Stimulated activated CD8-positive, alpha-beta memory T cell treated with anti-CD3 and anti-CD28 coated beads, Interleukin-12 subunit alpha, Interleukin-12 subunit beta, amount 100 ng/mL, for 24 hours (primary cell): ENCODE results near the gene TSC22D1.
"Not testable (repeated sequence)": the region's sequence is repeated elsewhere in the genome, so short reads cannot be mapped to it uniquely, and the experiment has no call there.

Source experiments
- DNase-seq: peaks from one replicate; pipeline ENCODE4 v3.0.0-alpha.2; 2020; ENCODE audit errors: extremely low read depth

Gene TSC22D1

DNA sequence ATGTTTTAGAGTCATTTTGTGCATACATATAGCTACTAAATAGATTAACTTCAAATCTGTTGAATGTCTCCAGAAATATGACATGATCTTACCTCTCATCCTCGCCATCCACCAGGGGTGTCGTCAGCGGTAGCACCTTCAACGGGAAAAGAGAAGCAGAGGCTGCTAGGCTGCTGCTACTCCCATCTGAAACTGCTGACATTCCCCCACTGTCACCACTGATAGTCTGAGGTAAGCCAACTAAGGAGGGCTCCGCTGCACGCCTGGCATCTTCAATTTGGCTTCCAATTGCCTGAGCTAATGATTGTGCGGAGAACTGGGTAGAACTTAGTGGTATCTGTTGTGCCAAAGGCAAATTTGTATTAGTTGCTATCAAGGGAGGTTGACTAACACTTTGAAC, 3.1 kb downstream of the TSC22D1 start:
- no peak for DNase-seq

GRCh38 chr13:44566601-44567000, 9.5 kb downstream of the TSC22D1 start:
- no peak for DNase-seq

GRCh38 chr13:44565881-44566280, 10.2 kb downstream of the TSC22D1 start:
- no peak for DNase-seq

DNA sequence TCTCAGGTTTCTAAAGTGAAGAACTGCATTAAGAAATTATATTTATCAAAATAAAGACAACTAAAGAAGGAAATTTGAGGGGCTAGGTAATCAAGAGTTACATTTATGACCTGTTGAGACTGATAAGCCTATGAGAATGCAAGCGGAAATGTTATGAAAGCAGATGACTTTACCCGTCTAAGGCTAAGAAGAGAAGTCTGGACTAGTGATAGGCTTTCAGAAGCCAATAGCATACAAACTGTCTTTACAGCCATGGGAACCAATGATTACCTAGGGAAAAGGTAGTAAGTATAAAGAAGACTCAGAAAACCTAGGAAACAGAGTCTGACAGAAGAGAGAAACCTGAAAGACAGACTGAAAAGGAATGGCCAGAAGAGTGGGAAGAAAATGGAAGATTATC, 11.2 kb downstream of the TSC22D1 start:
- DNase-seq, result no peak

DNA sequence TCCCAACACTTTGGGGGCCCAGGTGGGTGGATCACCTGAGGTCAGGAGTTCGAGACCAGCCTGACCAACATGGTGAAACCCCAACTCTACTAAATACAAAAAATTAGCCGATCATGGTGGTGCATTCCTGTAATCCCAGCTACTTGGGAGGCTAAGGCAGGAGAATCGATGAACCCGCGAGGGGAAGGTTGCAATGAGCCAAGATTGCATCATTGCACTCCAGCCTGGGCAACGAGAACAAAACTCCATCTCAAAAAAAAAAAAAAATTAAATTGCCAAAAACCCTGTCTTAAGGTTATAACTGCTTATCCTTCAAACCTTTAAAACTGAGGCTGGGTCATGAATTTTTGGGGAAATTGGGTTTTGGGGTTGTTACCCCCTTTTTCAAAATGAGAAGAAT, 13.3 kb downstream of the TSC22D1 start:
- DNase-seq, result not testable (repeated sequence)

GRCh38 chr13:44561351-44561750, 14.8 kb downstream of the TSC22D1 start:
- DNase-seq, result no peak

DNA sequence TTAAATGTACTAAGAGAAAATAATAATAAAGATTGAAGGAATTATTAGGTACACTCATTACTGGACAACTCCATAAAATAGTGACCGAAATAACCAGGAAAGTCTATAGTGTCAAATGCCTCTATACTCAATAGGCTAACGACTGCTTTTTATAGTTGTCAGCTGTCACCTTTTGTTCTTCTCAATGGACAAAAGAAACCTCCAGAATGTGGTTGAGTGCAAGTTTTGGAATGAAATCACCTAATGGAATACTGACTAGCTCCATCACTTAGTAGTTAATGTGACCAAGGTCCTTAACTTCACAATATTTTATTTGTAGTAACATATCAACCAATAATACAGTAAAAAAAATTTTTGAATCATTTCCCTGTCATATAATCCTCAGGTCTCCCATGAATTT, 18.1 kb downstream of the TSC22D1 start:
- no peak for DNase-seq

GRCh38 chr13:44555207-44555606, 20.9 kb downstream of the TSC22D1 start:
- no peak for DNase-seq

DNA sequence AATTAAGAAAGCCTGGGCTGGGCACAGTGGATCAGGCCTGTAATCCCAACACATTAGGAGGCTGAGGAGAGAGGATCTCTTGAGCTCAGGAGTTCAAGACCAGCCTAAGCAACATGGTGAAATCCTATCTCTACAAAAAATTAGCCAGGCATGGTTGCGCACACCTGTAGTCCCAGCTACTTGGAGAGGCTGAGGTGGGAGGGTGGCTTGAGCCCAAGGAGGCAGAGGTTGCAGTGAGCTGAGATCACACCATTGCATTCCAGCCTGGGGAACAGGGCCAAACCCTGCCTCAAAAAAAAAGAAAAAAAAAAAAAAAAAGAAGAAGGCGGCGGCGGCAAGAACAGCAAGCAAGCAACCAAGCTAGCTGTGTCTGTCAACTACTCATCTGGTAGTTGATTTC, 26.7 kb downstream of the TSC22D1 start:
- DNase-seq, result no peak

GRCh38 chr13:44546164-44546563, 30.0 kb downstream of the TSC22D1 start:
- no peak for DNase-seq

DNA sequence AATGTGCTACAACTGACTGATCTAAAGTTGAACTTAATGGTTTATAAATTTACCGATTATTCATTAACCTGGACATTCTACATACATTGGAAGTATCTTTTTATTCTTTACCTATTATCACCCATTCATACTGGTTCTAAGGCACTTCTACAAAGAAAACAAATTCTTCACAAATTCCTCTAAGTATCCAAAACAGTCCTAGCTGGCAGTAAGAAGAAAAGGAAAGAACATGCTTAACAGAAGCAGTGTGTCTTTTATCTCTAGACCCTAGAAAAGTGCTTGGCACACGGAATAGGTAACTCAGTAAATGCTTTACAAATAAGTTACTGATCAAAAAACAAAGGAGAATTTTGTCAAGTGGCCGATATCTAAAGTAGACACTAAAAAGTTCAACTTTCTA, 32.8 kb downstream of the TSC22D1 start:
- no peak for DNase-seq

DNA sequence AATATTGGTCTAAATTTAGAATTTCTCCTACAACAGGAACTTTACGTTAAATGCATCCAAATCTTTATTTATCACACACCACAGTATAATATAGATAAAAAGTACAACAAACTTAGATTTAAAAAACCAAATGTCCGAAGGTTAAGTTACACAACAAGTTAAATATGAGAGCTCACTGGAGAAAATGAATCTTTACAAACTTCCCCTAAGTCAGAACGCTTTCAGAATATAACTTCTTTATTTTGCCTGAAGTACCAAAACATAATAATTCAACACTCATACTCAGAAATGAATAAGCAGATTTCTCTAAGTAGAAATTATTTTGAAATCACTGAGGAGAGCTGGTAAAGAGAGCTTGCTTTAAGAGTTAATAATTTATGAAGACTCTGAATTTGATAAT, 33.8 kb downstream of the TSC22D1 start:
- DNase-seq, result no peak

DNA sequence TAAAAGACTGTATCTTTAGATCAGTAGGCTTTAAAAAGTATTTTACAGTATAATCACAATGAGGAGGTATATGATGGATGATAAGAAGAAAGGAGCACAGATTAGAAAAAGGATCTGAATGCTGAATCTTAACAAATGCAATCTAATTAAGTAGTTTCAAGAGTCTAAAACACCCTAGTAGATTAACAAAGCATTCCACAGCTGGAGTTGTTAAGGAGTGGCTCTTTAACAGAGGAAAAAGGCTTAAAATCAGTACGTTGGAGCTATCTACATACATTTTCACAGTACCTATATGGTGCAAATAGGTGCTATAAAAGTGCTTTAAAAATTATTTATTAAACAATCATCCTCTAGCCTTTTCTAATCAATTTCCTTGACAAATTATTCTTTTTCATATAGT, 34.5 kb downstream of the TSC22D1 start:
- DNase-seq, result no peak

DNA sequence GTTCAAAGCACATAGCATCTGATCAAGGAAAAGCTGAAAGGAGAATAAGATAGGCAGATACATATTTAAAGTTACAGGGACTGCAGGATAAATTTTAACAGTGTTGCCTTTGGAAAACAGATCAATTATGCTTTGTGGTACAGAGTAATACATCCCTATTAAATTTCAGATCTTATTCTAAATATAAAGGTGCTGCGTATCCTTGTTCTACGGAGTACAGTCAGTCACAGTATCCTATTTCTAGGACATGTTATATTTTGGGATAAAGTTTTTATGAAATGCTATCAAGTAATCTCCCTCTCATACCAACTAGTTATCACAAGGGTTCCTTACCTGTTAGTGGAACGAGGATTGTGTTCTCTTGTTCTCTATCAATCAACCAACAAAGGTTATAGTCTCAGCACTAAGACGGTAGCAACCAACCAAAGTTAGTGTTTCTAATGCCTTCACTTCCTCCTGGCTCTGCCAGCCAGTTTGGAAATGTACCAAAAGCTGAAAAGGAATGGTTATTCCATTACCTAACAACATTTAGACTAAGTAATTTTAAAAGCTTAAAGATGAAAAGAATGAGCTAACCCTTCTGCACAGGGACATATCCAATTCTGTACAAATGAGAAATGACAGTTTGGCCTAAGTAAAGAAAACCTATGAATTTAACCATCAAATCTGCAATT, 35.2 kb downstream of the TSC22D1 start:
- DNase-seq, result no peak

DNA sequence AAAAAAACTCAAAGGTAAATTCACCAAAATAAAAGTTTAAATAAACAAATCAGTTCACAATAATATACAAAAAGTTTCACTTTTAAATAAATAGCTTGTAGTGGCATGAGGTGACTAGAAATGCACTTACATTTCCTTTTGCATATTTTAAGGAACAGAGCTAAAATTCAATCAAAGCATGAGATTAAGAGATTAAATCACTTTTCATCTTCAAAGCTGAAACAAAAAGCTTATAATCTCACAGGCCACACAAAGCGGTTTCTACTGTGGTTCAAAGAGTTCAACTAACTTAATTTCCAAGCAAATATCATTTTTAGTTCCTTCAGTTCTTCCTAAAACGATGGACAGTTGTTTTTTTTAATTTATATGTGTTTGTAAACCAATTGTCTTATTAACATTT, 38.9 kb downstream of the TSC22D1 start:
- no peak for DNase-seq

DNA sequence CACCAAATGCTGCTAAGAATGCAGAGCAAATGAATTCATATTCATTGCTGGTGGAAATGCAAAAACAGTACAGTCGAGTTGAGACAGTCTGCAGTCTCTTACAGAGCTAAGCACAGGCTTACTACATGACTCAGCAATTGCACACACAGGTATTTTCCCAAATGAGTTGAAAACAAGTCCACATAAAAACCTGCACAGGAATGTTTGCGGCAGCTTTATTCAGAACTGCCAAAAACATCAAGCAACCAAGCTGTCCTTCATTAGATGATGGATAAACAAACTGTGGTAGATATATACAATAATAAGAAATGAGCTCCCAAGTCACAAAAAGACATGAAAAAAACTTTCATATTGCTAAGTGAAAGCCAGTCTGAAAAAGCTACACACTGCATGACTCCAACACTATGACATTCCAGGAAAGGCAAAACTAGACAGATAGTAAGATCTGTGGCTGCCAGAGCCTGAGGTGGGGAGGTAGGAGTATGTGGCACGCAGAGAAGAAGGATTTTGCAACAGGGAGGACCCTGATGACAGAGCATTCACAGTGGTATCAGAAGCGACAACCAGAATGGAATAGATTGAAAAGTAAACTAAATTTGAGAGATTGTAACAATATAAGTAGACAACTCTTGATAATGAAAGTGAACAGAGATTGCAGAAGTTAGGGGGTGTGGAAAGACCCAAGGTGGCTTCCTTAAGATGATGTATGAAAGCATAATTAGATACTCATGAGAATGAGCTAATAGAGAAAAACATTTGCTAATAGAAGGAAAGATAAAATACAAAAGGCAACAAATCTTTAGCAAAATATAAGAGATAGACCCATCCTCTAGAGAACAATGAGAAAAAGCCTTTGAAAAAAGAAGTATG, 52.7 kb downstream of the TSC22D1 start:
- no peak for DNase-seq

GRCh38 chr13:44519642-44520041, 56.5 kb downstream of the TSC22D1 start:
- DNase-seq, result no peak

DNA sequence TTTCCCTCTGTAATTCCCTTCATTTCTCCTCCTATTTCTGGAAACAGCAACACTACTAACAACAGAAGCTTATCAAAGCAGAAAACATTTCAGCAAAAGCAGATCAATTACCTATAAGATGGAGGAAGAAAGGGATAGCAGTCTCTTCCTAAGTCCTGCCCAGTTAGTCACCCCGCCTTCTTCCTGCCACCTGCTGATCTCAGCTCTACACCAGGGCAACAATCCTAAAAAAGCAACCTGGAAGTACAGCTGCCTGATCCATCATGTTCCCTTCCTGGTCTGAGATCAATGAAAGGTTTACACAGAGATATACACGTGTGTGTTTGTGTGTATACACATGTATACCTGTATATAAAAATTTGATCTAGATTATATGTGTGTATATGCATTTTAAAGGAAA, 59.4 kb downstream of the TSC22D1 start:
- no peak for DNase-seq

GRCh38 chr13:44514278-44514677, 61.9 kb downstream of the TSC22D1 start:
- no peak for DNase-seq

- not testable (repeated sequence) for DNase-seq
Observed at GRCh38 chr13:44509853-44510252, 66.3 kb downstream of the TSC22D1 start.

- DNase-seq, result no peak
Observed at GRCh38 chr13:44508562-44509077, 67.5 kb downstream of the TSC22D1 start.

DNA sequence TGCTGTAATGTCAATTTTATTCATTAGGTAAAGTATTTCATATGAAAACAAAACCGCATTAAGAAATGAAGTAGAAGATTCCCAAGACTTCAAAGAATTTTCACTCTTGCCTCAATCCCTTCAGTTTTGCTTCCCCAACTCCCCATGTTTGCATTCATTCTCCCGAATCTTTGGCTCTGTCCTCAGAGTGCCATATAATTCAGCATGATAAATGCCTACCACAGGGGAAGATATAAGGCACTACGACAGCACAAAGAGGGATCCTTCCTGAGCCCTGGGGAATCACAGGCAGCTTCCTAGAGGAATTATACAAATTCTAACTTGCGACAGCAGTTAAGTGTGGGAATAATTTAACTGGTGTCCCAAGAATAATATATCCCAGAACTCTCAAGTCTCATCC, 68.5 kb downstream of the TSC22D1 start:
- DNase-seq, result no peak

DNA sequence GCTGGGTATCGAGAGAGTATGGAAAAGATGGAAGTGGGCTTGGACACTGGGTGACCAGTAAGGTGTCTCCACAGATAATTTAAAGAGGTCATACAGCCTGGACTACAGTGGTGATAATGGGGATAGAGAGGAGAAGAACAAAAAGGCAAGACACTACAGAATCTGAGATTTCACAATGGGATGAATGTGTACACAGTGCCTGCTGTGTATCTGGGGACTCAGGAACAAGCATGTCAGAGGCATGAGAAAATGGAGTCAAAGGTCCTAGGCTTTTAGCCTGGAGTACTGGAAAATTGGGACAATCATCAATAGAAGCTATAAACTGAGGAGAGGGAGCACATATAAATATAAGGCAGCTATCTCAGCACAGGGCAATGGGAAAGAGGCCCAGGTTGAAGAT, 69.4 kb downstream of the TSC22D1 start:
- no peak for DNase-seq
